Astrocyte (in vitro differentiated cells and primary cell): ENCODE data around the gene ABTB2.

Source experiments
- EZH2 ChIP-seq: IDR thresholded peaks from 2 replicates; pipeline ENCODE4 v1.6.1; 2012; ENCODE audit warnings: mild to moderate bottlenecking, low read length, inconsistent platforms; ENCODE audit not compliant: insufficient read depth
- TF ChIP-seq, protein P1 (sequence below): IDR thresholded peaks from 2 replicates; pipeline ENCODE4 v1.5.1; 2011; ENCODE audit warnings: low read depth, mild to moderate bottlenecking, inconsistent platforms, low read length, moderate library complexity; ENCODE audit not compliant: insufficient read depth

DNA sequence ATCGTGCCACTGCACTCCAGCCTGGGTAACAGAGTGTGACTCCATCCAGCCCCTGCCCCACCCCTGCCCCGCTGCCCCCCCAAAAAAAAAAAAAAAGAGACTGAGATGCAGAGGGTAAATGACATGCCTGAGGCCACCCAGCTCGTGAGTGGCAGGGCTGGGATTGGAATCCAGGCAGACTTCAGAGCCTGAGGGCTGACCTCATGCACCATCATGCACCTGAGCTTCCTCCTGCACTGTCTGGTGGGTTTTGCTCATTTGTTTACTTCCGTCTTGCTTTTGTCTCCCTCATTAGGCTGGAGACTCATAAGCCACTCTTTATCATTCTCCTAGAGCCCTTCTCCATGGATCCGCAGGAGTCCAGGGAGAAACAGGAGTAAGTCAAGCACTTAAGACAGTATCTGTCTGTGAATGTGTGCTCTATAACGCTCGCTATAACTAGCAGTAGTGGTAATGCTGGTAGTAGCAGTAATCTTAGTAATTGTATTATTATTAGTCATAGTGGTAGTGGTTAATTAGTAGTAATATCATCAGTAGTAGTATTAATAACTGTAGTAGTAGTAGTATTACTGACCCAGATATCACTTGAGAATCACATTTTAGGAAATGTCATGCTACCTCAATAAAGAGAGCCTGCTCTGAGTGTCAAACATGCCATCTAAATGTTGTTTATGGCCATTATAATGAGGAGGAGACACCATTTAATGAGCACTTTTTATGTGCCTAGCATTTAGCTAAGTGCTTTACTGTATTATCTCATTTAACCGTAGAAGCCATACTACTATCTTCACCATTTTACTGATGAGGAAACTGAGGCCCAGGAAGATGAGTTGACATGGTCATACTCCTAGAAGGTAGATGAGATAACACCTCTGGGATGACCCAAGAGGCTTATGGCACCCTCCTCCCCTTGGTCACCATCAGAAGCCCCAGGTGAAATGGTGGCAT, 167.3 kb downstream of the ABTB2 start:
- TF ChIP-seq, protein P1, sequence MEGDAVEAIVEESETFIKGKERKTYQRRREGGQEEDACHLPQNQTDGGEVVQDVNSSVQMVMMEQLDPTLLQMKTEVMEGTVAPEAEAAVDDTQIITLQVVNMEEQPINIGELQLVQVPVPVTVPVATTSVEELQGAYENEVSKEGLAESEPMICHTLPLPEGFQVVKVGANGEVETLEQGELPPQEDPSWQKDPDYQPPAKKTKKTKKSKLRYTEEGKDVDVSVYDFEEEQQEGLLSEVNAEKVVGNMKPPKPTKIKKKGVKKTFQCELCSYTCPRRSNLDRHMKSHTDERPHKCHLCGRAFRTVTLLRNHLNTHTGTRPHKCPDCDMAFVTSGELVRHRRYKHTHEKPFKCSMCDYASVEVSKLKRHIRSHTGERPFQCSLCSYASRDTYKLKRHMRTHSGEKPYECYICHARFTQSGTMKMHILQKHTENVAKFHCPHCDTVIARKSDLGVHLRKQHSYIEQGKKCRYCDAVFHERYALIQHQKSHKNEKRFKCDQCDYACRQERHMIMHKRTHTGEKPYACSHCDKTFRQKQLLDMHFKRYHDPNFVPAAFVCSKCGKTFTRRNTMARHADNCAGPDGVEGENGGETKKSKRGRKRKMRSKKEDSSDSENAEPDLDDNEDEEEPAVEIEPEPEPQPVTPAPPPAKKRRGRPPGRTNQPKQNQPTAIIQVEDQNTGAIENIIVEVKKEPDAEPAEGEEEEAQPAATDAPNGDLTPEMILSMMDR, result no peak
- TF ChIP-seq EZH2, result no peak
